ENCODE data around the gene GFOD2.

GFOD2 gene

GRCh38 chr16:67632415-67633172 is 86.5 kb downstream of the GFOD2 start (continued):
- no peak for TF ChIP-seq KLF16 (tag by site-specific recombination; IDR thresholded peaks at IDR 0.05)

GRCh38 chr16:67628216-67628615 is 90.9 kb downstream of the GFOD2 start:
- POLR2A ChIA-PET = interaction anchor here (0.5 to 0.6 kb wide), 2 partner anchors 45 to 107 kb away, joined by 3 to 4 read pairs; no protein-coding TSS in a partner anchor
- H3K9me3 ChIP-seq (ENCODE audit: control insufficient read depth, insufficient read depth, low read depth, low read length) = no peaks in the 10 kb centered on the region
- peaks cover 60 to 75% of the 10 kb centered on the region in 2 experiments for H3K36me3 ChIP-seq (ENCODE audit: control insufficient read depth in 2 of 2, insufficient read depth in 1 of 2, low read length in 2 of 2)
- no peaks in the 10 kb centered on the region for H3K4me1 ChIP-seq (ENCODE audit: control insufficient read depth, insufficient read depth, low read length)
- H3K4me3 ChIP-seq (ENCODE audit: low read depth, low read length) = no peak overlapping the region
- 0 out of 2 replicates have a peak, but pooled peaks have one; percentile 21 for TF ChIP-seq SCRT1 (tag by site-specific recombination; IDR thresholded peaks at IDR 0.05; ENCODE audit: borderline replicate concordance)
- TF ChIP-seq ZNF146 (tag by site-specific recombination; IDR thresholded peaks at IDR 0.05) = no peak
- no peak for TF ChIP-seq GLI4 (tag by site-specific recombination; IDR thresholded peaks at IDR 0.05)
- TF ChIP-seq SCRT2 (tag by site-specific recombination; IDR thresholded peaks at IDR 0.05) = 0 out of 2 replicates have a peak, but pooled peaks have one; percentile 28
- no peak overlapping the region for H3K27ac ChIP-seq (ENCODE audit: extremely low read depth, low read depth, low read length)
- CTCF ChIA-PET = interaction anchor here (0.6 to 0.9 kb wide), 4 partner anchors 16 to 84 kb away, joined by 3 to 4 read pairs (median 3); no protein-coding TSS in a partner anchor

All from HEK293 (cell line).